Heart left ventricle (tissue), 13 donors: Measurements from ENCODE around the gene TNPO3.

ENCODE experiments used
- CTCF ChIP-seq, 12 donors: fragments of 200-600 bp; sonication (generic) in 4 of 12; IDR thresholded peaks; one replicate each; pipeline versions ENCODE4 v1.5.0 to v1.8.0; 2018 to 2022; ENCODE audit warnings: antibody characterized with exemption in 12 of 12, mild to moderate bottlenecking in 5 of 12
- POLR2A ChIP-seq, 2 donors: fragments of 450-650 bp; IDR thresholded peaks; one replicate each; pipeline ENCODE4 v1.6.1; 2017; ENCODE audit warnings: antibody characterized with exemption in 2 of 2, mild to moderate bottlenecking in 2 of 2, moderate library complexity in 2 of 2
- donor health status: ischemic (EF 13 %, LVEDD 7.1; RV severe dilation, severe dysfunction).
- donor health status: DM: no; HTN: yes; CAD: no.
- donor health status: DM: no; HTN: no; CAD: no.
- donor health status: ischemic (EF 25% LVEDD 6.9; RV normal size, moderate dysfunction).
- donor health status: ischemic (EF 25% LVEDD 5.7; RV mildly dilated, moderate dysfunction).
- donor health status: ischemic (EF 35%, LVEDD 5.7; RV mildly dilated, moderate dysfunction).
- donor health status: nonischemic (EF 11% LVEDD 7.7; RV severe dilation, severe dysfunction).
- donor health status: DM: yes; HTN: yes; CAD: no.
- donor health status: PGD.
- donor health status: ischemic (EF 29% LVEDD 5.4; RV normal size, mild dysfunction).
- donor health status: nonischemic (EF 23%, LVEDD 6.1; RV moderate dilation, normal function).

- TF ChIP-seq CTCF (IDR thresholded peaks at IDR 0.05) (no peak), POLR2A (IDR thresholded peaks at IDR 0.05) (no peak)
These were observed 117.7 kb downstream of the TNPO3 start for GRCh38 chr7:128937271-128937646.
